Activated naive CD4-positive, alpha-beta T cell treated with anti-CD3 and anti-CD28 coated beads, Interleukin-2, amount 50 U/mL, for 24 hours (primary cell): Measurements from ENCODE around the gene COL4A3.

Source experiments
- H3K27ac Mint-ChIP-seq: one replicate; pipeline ENCODE4 v1.8.0; 2021; ENCODE audit warnings: mild to moderate bottlenecking, mixed read lengths
- H3K27me3 Mint-ChIP-seq: one replicate; pipeline ENCODE4 v1.8.0; 2021; ENCODE audit warnings: mixed read lengths
- H3K36me3 Mint-ChIP-seq: one replicate; pipeline ENCODE4 v1.8.0; 2021; ENCODE audit warnings: mixed read lengths
- H3K4me1 Mint-ChIP-seq: one replicate; pipeline ENCODE4 v1.8.0; 2021; ENCODE audit warnings: mixed read lengths
- H3K4me3 Mint-ChIP-seq: one replicate; pipeline ENCODE4 v1.8.0; 2021; ENCODE audit warnings: mild to moderate bottlenecking, mixed read lengths
- H3K9me3 Mint-ChIP-seq: one replicate; pipeline ENCODE4 v1.8.0; 2021; ENCODE audit warnings: mixed read lengths

The COL4A3 gene

DNA sequence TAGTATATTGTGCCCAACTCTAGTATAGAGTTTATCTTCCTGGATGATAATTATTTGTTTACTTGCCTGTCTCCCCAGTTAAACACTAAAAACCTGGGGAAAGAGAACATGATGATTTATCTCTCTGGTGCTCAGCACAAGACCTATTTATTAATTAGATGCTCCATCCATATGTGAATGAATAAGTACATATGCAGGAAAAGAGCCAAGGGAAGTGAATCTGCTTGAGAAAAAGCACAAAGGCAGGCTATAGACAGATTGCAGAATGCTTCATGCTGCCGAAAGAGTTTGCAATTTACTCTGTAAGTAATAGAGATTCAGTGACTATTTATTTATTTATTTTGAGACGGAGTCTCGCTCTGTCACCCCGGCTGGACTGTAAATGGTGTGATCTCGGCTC is 123.3 kb downstream of the COL4A3 start:
- Mint-ChIP-seq H3K4me1 (no peaks in the 10 kb centered on the region), H3K27me3 (no peaks in the 10 kb centered on the region), H3K9me3 (peaks cover 3% of the 10 kb centered on the region), H3K4me3 (no peak overlapping the region), H3K27ac (no peak overlapping the region), H3K36me3 (peaks cover 4% of the 10 kb centered on the region)

DNA sequence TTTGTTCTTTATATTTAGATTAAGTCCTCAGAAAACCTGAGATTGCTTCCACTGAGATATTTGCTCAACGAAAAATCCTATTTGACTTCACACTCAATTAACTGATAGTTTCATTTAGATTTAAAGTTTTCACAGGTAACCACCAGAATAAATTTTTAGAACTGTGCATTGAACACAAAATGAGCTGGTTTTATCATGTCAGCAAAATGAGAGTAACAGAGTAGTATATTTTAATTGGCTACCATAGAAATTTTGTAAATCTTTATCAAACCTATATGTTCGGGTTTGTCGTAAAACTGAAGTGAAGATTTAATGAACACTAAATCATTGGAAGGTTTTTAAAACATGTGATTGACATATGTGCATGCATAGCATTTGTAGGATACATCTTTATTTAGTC is 127.9 kb downstream of the COL4A3 start:
- H3K27me3 Mint-ChIP-seq = no peaks in the 10 kb centered on the region
- peaks cover 2% of the 10 kb centered on the region for H3K36me3 Mint-ChIP-seq
- no peak overlapping the region for H3K4me3 Mint-ChIP-seq
- H3K4me1 Mint-ChIP-seq = no peaks in the 10 kb centered on the region
- H3K9me3 Mint-ChIP-seq = no peaks in the 10 kb centered on the region
- no peak overlapping the region for H3K27ac Mint-ChIP-seq

DNA sequence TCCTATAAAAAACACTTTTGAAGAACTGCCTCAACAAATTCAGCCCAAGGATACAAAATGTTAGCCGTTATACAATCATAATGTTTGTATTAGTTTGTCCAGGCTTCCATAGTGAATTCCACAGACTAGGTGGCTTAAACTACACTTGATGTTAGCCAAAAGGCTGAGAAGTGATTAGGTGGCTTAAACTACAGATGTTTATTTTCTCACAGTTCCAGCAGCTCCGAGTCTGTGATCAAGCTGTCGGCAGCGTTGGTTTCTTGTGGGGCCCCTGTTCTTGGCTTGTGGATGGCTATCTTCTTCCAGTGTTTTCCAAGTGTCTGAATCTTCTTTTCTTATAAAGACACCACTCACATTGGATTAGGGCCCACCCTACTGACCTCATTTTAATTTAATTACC is 129.1 kb downstream of the COL4A3 start:
- Mint-ChIP-seq H3K27me3 (no peaks in the 10 kb centered on the region), H3K9me3 (no peaks in the 10 kb centered on the region), H3K4me3 (no peak overlapping the region), H3K4me1 (no peaks in the 10 kb centered on the region), H3K36me3 (no peaks in the 10 kb centered on the region), H3K27ac (no peak overlapping the region)

DNA sequence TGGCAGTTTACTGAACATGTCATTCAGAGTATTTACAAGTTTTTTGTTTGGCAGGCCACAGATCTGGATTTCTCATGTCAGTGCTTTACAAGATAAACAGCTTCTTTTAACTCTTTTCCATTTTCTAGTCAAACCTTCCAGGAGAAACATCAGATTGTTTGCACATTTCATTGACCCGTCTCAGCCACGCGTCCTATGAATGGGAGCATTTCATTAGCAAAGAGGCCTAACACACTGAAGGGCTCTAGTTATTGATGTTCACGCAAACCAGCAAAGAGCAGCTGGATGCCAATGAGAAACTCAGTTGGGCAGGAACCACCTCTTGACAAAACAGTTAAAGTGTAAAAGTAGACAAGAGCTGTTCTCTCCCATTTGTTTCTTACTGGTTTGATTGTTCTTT is 131.4 kb downstream of the COL4A3 start:
- H3K4me1 Mint-ChIP-seq = no peaks in the 10 kb centered on the region
- H3K9me3 Mint-ChIP-seq = no peaks in the 10 kb centered on the region
- H3K27ac Mint-ChIP-seq = no peak overlapping the region

DNA sequence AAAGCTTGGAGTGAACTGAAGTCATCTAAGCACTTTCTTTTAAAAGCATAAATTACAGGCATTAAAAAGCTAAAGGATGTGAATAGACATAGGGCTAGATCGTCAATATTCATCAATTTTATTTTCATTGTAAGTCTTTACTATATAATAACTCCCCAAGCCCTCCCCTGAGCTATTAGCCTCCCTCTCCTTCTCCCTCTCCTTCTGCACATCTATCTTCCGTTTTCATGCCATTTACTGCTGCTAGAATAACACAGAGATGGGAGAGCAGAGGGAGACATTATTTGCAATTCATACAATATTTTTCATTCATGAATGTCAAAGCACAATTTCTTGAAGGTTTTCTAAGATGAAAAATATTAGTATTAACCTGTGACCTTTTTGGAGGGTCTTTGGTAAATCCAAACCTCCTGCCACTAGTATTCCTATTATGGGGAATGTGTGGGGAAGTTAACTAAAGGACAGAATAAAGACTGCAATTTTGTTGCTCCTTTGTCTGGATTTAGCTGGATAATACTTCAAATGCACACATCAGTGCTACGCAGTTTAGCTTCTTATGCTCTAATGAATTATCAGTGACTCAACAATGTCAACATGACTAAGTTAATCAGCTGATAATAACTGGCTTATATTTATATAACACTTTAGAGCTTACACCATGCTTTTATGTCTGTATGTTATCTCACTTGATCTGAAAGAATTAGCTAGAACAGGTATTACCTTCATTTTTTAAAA is 132.4 kb downstream of the COL4A3 start:
- Mint-ChIP-seq H3K27me3 (no peaks in the 10 kb centered on the region), H3K27ac (no peak overlapping the region)

More for the DNA sequence above, 131.4 kb downstream of the COL4A3 start:
- Mint-ChIP-seq H3K36me3 (no peaks in the 10 kb centered on the region), H3K4me3 (no peak overlapping the region), H3K27me3 (no peaks in the 10 kb centered on the region)

DNA sequence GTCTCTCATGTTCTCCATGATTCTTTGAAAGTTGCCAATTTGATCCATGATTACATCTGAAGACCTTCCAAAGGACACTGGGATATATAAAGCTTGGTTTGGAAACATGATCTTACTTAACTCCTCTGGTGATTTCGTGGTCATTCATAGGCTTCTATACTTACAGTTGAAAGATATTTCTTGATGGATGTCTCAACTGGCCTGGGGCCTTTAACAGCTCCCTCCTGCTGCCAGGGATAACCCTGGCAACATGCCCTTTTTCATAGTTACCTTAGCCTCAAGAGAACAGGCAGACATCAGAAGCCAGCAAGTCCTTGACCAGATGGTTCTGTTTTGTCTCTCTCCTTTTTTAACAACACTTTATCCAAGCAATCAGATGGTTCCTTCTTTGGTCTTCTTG is 137.1 kb downstream of the COL4A3 start:
- Mint-ChIP-seq H3K36me3 (peaks cover 5% of the 10 kb centered on the region), H3K27me3 (no peaks in the 10 kb centered on the region), H3K4me3 (no peak overlapping the region), H3K9me3 (no peaks in the 10 kb centered on the region), H3K27ac (no peak overlapping the region), H3K4me1 (no peaks in the 10 kb centered on the region)

More for the DNA sequence above, 132.4 kb downstream of the COL4A3 start:
- Mint-ChIP-seq H3K4me1 (no peaks in the 10 kb centered on the region), H3K4me3 (no peak overlapping the region), H3K9me3 (no peaks in the 10 kb centered on the region), H3K36me3 (peaks cover 5% of the 10 kb centered on the region)

DNA sequence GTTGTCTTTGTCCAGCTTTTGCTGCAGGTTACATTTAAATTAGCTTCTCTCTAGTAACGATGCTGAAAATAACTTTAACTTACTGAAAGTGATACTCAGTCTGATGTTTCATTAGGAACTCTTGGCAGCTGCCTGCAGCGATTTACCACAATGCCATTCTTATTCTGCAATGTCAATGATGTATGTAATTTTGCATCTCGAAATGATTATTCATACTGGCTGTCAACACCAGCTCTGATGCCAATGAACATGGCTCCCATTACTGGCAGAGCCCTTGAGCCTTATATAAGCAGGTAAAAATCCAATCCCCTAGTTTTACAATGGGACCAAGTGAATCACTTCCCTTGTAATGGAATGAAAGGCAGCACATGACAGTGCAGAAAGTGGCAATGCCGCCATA is 144.4 kb downstream of the COL4A3 start:
- no peaks in the 10 kb centered on the region for H3K36me3 Mint-ChIP-seq

DNA sequence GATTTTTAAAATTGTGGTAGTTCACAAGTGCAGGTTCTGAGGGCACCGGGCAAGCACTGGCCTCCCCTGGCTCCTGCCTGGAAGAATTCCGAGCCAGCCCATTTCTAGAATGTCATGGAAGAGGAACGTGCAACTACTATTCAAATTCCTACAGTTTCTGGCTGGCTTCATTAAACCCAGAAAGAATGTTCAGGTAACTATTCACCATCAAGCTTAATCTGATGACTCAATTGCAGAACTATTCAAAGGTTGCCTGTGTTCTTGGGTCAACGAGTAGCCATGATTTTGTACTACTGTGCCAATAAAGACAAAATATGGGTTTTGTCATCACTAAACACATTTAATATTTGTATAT is 146.3 kb downstream of the COL4A3 start:
- Mint-ChIP-seq H3K36me3 (no peaks in the 10 kb centered on the region), H3K4me1 (no peaks in the 10 kb centered on the region), H3K4me3 (no peak overlapping the region), H3K27ac (no peak overlapping the region), H3K9me3 (no peaks in the 10 kb centered on the region), H3K27me3 (no peaks in the 10 kb centered on the region)

More for the DNA sequence above, 144.4 kb downstream of the COL4A3 start:
- H3K27me3 Mint-ChIP-seq = no peaks in the 10 kb centered on the region
- H3K9me3 Mint-ChIP-seq = no peaks in the 10 kb centered on the region
- H3K27ac Mint-ChIP-seq = no peak overlapping the region
- no peaks in the 10 kb centered on the region for H3K4me1 Mint-ChIP-seq
- no peak overlapping the region for H3K4me3 Mint-ChIP-seq

DNA sequence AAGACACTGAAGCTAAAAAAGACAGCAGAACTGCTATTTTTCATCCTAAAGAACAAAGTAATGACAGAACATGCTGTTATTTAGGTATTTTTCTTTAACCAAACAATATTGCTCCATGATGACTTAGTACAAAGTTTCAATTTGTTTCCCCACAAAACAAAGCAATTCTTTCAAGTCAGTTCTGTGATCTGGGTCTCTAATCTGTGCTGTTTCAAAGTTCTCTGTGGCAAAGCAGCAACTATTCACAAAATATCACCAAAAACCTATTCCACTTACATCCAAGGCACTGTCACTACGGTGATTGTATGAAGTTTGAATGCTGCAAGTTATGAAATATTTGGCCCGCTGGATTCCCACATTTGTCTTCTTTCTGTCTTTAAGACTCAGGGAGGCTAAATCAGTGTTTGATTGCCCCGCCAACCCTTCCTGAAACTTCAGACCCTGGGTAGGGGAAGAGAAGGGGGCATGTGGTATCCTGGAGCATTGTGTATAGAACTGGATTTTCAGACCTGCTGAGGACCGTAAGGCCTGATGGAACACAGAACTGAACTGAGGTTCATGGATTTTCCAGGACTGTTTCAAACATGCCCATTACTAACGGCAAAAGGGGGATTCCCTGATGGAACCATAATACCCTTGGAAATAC is 147.6 kb downstream of the COL4A3 start:
- Mint-ChIP-seq H3K4me1 (no peaks in the 10 kb centered on the region), H3K27ac (no peak overlapping the region)

DNA sequence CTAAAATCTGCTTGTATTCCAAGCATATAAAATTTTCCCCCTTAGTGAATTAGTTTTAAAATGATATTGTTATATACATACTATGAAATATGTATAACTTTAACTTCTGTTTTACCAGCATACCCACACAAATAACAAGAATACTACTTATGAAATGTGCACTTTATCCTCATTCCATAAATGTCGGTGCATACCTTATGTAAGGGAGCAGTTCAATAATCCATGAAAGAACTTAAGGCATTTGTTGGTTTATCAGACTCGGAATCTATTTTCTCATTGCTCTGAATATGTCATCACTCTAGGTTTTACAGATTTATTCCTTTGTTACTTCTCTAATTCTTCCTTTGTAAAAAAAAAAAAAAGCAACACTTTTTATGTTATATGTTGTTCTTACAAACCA is 148.2 kb downstream of the COL4A3 start:
- Mint-ChIP-seq H3K36me3 (no peaks in the 10 kb centered on the region), H3K4me1 (no peaks in the 10 kb centered on the region), H3K27me3 (no peaks in the 10 kb centered on the region), H3K4me3 (no peak overlapping the region), H3K27ac (no peak overlapping the region), H3K9me3 (peaks cover 8% of the 10 kb centered on the region)

More for the DNA sequence above, 147.6 kb downstream of the COL4A3 start:
- Mint-ChIP-seq H3K4me3 (no peak overlapping the region), H3K36me3 (no peaks in the 10 kb centered on the region), H3K27me3 (no peaks in the 10 kb centered on the region), H3K9me3 (peaks cover 2% of the 10 kb centered on the region)

DNA sequence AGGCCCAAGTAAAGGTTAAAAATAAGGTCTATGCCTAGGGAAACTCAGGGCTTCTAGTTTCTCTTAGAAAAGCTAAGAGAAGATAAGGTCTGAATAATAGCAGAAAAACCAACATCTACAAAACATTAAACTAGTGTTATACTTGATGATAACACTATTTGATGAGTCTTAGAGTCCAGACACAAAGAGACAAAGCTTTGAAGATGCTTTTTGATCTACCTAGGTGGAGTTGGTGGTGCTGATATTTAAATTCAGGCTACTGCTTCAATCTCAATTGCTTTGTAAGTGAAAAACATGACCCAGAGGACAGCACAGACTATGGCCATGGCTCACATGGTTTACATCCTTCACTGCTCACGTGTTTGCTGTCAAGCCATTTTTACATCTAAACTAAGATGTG is 148.9 kb downstream of the COL4A3 start:
- no peaks in the 10 kb centered on the region for H3K27me3 Mint-ChIP-seq

DNA sequence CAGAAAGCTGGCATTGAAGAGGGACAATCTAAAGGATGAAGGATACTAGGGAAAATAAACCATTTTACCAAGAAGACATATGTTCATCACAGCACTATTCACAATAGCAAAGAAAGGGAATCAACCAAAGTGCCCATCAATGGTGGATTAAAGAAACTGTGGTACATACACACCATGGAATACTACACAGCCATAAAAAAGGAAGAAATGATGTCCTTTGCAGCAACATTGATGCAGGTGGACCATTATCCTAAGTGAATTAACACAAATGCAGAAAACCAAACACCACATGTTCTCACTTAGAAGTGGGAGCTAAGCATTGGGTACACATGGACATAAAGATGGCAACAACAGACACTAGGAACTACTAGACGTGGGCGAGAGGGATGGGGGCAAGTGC is 153.4 kb downstream of the COL4A3 start:
- no peaks in the 10 kb centered on the region for H3K4me1 Mint-ChIP-seq
- H3K36me3 Mint-ChIP-seq = peaks cover 3% of the 10 kb centered on the region

More for the DNA sequence above, 148.9 kb downstream of the COL4A3 start:
- Mint-ChIP-seq H3K4me3 (no peak overlapping the region), H3K36me3 (no peaks in the 10 kb centered on the region), H3K9me3 (peaks cover 11% of the 10 kb centered on the region), H3K27ac (no peak overlapping the region), H3K4me1 (no peaks in the 10 kb centered on the region)

DNA sequence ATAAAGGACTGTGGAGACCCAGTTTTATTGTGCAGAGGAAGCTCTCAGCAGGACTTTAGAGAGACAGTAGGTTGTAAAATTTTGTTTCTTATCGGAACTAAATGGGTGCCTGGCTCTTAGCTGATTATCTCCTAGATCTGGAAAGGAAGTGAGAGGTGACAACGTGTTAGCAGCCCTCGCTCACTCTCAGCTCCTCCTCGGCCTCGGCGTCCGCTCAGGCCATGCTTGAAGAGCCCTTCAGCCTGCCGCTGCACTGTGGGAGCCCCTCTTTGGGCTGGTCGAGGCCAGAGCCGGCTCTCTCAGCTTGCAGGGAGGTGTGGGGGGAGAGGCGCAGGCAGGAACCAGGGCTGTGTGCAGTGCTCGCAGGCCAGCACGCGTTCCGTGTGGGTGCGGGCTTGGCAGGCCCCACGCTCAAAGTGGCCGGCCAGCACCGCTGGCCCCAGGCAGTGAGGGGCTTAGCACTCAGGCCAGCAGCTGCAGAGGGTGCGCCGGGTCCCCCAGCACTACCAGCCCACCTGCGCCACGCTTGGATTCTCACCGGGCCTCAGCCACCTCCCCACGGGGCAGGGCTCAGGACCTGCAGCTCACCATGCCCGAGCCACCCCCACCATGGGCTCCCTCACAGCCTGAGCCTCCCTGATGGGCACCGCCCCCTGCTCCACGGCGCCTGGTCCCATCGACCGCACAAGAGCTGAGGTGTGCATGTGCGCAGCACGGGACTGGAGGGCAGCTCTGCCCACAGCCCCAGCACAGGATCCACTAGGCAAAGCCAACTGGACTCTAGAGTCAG is 156.1 kb downstream of the COL4A3 start:
- Mint-ChIP-seq H3K27ac (no peak overlapping the region), H3K9me3 (peaks cover 11% of the 10 kb centered on the region), H3K4me1 (peaks cover 14% of the 10 kb centered on the region), H3K36me3 (peaks cover 3% of the 10 kb centered on the region), H3K4me3 (no peak overlapping the region), H3K27me3 (no peaks in the 10 kb centered on the region)

More for the DNA sequence above, 153.4 kb downstream of the COL4A3 start:
- Mint-ChIP-seq H3K9me3 (peaks cover 11% of the 10 kb centered on the region), H3K27ac (no peak overlapping the region), H3K4me3 (no peak overlapping the region), H3K27me3 (no peaks in the 10 kb centered on the region)

DNA sequence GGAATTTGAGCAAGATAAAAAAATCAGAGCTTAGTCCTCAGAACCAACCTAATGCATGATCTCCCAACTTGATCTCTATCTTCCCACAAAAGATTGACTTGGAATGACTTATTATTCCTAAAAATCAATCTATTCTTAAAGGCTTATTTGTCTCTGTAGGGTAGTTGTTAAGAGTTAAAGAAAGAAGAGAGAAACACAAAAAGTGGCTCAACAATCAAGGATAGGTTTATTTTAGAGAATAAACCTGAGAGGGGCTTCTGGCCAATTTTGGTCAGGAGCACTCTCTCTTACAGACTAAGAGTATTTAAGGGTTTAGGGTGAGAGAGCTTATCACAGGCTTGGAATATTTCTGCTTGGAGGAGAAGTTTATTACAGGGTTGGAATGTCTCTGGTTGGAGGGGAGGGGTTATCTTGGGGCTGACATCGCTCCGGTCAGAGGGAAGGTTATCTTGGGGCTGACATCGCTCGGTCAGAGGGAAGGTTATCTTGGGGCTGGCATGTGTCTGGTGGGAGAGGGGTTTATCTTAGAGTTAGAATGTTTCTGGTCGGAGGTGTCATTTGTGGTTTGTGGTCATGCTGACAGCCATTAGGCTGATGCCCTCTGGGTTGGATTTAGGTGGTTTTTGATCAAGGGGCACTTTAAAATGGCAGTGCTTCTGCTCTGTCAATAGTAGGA is 158.2 kb downstream of the COL4A3 start:
- Mint-ChIP-seq H3K36me3 (peaks cover 3% of the 10 kb centered on the region), H3K27ac (no peak overlapping the region), H3K9me3 (peaks cover 3% of the 10 kb centered on the region), H3K27me3 (no peaks in the 10 kb centered on the region), H3K4me3 (no peak overlapping the region), H3K4me1 (peaks cover 33% of the 10 kb centered on the region)

DNA sequence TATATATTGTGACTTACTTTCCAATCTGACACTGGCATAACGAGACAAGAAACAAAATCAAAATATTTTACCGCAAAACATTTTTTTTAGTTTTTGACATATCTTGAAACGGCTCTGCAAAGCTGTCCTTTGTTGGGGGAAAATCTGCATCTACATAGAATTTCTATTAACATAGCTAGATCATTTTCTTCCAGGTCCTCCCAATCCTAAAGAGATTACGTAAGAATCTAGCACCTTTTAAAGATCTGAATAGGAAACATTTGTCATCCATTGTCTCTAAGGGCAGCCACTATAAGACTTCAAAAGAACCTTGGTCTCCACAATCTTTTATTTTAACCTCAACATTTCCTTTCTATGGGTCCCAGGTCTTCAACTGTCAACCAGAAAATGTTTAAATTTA is 159.4 kb downstream of the COL4A3 start:
- Mint-ChIP-seq H3K27ac (no peak overlapping the region), H3K27me3 (no peaks in the 10 kb centered on the region), H3K36me3 (peaks cover 3% of the 10 kb centered on the region), H3K4me3 (peak overlapping the region; percentile 33), H3K9me3 (no peaks in the 10 kb centered on the region), H3K4me1 (peaks cover 44% of the 10 kb centered on the region)
